ENCODE results near the gene ZNF653.
"Not testable (repeated sequence)": the region's sequence is repeated elsewhere in the genome, so short reads cannot be mapped to it uniquely, and the experiment has no call there.

ZNF653 gene

GRCh38 chr19:11434703-11435056, 71.0 kb downstream of the ZNF653 start:
- DNase-seq (ENCODE audit: low read depth) = no peak
- no peak for TF ChIP-seq CTCF (conservative IDR thresholded peaks at IDR 0.05; ENCODE audit: low read depth, low read length)
- H3K4me3 ChIP-seq (ENCODE audit: low read length) = peak overlapping the region; percentile 53

GRCh38 chr19:11433526-11433925, 72.1 kb downstream of the ZNF653 start:
- DNase-seq (ENCODE audit: low read depth); H3K4me3 ChIP-seq (ENCODE audit: low read length): not testable (repeated sequence)
